HG03521 (cell line): ENCODE data around the gene SNX21.
A peak's percentile ranks its signal among the peaks of the same experiment; 100 is the strongest.

ENCODE experiments used
- ATAC-seq: cut with Tn5 transposase; IDR thresholded peaks from one replicate; pipeline ENCODE4 v1.9.1; 2021; ENCODE audit warnings: mild to moderate bottlenecking, moderate library complexity; ENCODE audit not compliant: unreplicated experiment

Gene SNX21

DNA sequence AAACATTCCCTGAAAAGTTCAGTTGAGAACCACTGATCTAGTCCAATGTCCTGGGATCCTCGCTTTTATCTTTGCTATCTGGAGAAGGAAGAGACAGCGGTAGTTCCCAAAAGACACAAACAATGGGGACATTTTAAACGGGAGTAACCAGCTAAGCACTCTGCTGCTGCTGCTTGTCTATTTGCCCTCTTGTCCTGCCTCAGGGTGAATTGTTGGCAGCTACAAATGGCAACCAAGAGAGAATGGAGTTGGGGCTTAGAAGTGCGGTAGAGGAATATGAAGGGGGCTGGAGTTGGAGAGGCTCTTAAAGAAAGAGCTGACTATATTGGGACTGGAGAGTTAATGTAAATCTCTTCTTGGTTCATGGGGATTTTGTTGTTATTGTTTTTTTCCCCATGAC, 41.0 kb downstream of the SNX21 start:
- no peak for ATAC-seq

DNA sequence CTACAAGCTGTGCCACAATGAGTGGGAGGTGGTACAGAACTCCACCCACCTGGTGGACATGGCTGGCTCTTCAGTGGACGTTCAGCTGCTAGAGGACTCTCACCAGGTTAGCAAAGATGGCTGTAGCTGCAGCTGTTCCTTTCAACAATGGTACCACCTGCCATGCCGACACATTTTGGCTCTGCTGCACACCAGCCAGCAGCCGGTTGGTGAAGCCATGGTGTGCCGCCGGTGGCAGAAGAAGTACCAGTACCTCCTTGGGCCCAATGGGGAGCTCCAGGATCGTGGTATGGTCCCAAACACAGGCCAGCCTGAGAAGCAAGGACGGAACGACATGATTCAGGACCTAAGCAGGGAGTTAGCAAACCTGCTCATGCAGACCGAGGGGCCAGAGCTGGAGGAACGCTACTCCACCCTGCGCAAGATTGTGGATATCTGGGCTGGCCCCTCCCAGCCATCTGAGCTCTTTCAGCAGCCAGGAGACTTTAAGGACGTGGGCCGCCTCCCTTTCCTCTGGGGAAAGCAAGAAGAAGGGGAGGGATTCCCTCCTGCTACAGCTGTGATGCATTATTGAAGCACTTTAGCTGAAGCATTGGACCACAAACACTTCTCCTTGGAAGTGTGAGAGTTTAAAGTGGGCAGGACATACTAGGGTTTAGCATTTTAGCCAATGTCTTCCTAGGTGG, 44.6 kb downstream of the SNX21 start:
- no peak for ATAC-seq

DNA sequence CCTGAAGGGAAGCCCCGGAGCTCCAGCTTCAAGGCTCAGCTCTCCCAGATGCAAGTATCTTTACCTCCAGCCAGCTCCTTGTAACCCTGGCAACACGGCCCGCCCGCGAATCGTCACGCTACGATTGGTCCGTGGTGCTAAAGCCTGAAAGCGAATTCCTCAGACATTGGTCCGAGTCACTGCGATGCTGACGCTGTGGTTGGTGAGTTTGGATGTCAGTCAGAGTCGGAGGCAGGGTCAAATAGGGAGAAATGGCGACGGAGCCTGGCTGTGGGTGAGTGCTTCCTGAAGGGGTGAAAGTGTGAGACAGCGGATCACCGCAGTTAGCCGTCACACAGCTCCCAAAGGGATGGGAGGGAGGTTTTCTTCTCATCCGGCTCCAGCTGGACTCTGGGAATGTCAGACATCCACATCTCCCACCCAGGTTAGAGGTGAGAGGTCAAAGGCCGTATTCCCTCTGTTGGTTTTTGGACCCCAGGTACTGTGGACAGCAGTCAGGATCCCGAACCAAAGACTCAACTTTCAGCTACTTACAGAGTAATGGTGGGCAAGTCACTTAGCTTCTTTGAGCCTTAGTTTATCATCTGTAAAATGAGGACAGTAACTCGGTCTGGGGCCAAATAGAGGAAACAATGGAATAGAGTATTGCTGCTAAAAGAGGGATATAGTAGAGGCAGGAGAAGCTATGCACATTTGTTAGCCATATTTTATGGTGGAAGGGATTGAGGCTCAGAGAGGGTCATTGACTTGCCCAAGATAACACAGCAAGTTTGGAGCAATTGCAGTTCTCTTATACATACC, 47.6 kb downstream of the SNX21 start, which contains the start of gene ZSWIM1:
Gene ZSWIM1, plus strand, starts transcription at position 240 of the 801 bp plus-strand sequence. CDS start 1,366 bp downstream, outside the sequence.
- peak; percentile 95 for ATAC-seq

DNA sequence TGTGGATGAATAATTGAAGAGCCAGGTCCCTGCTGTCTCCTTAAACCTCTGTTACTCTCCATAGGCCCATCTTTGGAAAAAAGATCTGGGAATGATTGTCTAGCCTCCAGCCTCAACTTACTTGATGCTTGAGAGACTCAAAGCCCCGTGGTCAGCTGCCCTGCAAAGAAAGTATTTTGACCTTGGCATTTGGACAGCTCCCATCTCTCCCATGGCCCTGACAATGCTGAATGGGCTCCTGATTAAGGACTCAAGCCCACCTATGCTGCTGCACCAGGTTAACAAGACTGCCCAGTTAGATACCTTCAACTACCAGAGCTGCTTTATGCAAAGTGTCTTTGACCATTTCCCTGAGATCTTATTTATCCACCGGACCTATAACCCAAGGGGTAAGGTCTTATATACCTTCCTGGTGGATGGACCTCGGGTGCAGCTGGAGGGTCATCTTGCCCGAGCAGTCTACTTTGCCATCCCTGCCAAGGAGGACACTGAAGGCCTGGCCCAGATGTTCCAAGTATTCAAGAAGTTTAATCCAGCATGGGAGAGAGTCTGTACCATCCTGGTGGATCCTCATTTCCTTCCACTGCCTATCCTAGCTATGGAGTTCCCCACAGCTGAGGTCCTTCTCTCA, 49.0 kb downstream of the SNX21 start:
- no peak for ATAC-seq

DNA sequence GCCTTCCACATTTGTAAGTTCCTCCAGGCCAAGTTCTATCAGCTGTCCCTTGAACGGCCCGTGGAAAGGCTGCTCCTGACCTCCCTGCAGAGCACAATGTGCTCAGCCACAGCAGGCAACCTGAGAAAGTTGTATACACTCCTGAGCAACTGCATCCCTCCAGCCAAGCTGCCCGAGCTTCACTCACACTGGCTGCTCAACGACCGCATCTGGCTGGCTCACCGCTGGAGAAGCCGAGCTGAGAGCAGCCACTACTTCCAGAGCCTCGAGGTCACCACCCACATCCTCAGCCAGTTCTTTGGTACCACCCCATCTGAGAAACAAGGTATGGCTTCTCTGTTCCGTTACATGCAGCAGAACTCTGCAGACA, 49.5 kb downstream of the SNX21 start:
- no peak for ATAC-seq

DNA sequence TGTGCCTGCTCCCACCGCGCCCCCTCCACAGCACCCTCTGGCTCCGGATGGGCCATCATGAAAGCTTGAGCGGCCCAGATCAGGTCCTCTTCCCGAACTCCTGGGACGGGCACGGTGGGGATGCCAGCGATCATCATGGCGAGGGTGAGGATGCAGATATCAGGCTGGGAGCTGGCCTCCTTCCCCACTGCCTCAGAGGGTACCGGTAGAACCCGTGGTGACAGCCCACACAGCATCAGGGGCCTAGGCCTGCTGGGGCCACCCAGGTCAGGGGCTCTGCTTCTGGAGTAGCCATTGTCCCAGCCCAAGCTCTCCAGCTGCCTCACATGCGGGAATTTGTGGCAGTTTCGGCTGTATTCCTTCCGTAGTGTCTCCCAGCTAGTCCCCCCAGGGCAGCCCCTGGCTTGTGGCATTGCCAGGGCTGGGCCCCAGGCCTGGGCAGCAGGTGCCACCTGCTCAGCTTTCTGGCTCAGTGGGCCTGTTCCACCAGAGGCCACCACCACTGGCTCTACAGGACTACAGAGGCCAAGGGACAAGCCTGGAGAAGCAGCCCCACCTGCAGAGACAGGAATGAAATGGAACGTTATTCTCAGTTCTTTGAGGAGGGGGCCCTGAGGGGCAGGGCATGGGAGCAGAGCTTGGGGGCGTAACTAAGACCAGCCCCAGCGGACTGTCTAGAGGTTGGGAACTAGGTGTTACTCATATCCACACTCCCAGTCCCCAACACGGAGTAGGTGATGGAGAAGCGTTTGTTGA, 53.2 kb downstream of the SNX21 start:
- no peak for ATAC-seq

DNA sequence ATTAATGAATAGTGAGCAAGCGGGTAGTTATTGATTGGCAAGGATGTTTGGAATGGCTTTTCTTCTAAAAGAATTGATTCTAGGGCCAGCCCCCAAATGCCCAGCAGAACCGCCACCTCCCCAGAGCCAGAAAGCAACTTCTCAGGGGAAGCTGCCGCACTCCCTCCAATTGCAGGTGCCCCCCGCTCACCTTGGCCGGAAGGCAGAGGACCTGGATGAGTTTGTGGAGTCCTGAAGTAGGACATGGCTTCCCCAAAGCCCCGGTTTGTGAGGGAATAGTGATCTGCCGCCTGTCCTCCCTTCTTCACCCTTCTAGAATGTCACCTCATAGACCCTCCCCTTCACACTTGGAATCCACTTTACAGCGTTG, 53.7 kb downstream of the SNX21 start, which contains the start of gene SPATA25:
Gene SPATA25, minus strand, starts transcription at position 277 of the 370 bp plus-strand sequence. Its CDS starts 32 bp downstream, at position 245.
- no peak for ATAC-seq

DNA sequence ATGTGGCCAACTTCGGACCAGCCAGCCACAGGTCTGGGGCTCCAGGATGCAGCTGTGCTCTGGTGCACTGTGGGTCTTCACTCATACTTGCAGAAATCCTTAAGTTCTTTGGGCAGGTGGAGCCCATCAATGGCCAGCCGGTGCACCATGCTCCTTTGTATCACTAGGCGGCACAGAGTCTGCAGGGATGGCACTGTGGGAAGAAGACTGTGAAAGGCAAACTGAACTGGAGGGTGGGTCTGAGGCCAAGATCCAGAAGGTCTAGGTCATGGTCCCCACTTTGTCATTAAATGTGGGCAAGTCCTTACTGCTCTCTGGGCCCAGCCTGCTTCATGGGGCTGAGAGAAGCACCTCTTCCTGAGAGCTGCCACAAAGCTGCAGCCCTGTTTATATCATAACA, 55.1 kb downstream of the SNX21 start:
- no peak for ATAC-seq

DNA sequence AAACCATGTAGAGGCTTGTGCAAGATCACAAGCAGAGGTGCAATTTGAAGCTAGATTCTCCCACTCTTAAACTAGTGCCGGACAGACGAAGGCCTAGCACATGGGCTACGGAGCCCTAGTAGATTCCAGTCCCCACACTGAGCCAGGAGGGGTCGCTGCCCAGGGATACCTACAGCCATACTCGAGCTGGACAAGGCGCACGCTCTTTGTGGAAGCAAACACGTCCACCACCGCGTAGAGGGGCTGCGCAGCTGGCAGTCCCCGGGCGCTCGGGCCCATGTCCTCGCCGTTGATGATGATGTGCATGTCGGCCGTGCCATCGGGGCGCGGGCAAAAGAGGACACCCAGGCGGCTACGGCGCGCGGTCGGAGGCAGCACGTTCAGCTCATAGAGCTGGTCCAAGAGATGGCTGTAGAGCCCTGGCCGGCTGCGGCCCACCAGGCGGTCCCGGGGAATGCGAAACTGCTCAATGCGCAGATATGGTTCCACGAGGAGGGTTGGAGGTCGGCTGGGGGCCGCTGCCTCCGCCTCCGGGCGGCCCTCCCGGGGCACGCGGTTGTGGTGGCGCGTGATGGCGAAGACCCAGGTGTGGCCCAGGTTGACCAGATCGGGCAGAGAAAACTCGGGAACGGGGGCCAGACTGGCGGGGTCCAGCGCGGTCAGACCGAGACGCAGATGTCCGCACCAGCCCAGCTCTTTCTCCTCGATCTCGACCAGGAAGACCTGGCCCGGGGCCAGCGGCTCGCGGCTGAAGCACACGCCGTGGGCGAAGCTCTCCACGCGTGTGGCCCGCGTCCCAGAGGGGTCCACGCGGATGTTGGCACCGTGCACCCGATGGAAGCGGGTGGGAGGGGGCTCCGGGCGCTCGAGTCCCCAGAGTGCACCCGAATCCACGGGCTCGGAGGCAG, 56.7 kb downstream of the SNX21 start:
- ATAC-seq: peak; percentile 16

DNA sequence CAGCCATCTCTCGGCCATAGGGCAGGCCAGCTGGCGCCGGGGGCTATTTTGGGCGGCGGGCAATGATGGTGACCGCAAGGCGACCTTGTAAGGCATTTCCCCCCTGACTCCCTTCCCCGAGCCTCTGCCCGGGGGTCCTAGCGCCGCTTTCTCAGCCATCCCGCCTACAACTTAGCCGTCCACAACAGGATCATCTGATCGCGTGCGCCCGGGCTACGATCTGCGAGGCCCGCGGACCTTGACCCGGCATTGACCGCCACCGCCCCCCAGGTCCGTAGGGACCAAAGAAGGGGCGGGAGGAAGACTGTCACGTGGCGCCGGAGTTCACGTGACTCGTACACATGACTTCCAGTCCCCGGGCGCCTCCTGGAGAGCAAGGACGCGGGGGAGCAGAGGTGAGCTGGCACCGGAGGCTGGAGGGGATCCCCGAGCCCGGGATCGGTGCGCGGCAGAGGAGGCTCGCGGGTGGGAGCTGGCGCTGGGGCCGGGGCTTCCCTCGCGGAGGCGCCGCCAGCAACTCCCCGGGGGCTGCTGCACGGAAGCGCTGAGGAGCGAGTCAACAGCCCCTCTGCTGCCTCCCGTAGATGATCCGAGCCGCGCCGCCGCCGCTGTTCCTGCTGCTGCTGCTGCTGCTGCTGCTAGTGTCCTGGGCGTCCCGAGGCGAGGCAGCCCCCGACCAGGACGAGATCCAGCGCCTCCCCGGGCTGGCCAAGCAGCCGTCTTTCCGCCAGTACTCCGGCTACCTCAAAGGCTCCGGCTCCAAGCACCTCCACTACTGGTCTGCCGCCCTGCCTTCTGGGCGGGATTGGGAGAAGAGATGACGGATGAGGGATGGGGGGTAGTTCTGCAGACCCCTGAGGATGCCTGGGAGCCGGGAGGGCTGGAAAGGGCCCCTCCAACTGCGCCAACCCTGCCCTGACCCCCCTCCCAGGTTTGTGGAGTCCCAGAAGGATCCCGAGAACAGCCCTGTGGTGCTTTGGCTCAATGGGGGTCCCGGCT, 57.7 kb downstream of the SNX21 start, which contains the start of the genes CTSA and NEURL2:
Gene CTSA, plus strand, starts transcription at position 351 of the 999 bp plus-strand sequence. Its CDS starts 234 bp downstream, at position 585.
Gene NEURL2, minus strand, starts transcription at position 224 of the 999 bp plus-strand sequence. Its CDS starts 217 bp downstream, at position 7.
- ATAC-seq: peak; percentile 71

DNA sequence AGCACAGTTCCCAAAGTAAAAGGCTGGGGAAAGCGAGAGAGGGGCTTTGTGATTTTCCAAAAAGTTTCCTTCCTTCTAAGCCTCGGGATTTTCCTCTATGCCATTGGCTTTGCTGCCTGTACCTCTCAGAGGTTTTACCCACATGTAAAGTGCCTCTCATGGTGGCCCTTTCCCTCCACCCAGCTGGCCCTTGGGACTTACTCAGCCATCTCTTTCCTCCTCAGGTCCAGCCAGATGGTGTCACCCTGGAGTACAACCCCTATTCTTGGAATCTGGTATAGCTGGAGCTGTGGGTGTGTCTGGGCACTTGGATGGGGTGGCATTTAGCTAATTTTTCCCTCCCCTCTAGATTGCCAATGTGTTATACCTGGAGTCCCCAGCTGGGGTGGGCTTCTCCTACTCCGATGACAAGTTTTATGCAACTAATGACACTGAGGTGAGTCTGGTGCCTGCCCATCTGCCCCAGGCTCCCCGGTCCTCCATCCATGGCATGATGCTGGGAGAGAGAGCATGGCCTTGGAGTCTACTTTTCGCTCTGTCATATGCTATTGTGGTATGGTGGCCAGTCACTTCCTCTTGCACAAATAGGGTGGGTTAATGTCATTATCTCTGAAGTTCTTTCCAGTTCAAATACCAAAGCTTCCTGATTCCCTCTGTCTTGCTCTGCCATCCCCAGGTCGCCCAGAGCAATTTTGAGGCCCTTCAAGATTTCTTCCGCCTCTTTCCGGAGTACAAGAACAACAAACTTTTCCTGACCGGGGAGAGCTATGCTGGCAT, 58.6 kb downstream of the SNX21 start:
- no peak for ATAC-seq
